PC-9 (cell line): ENCODE results near the gene APBB1IP. TPM values are rescaled to one million over a fixed set of nuclear protein-coding genes. Genes with fewer than 3 reads are reported as not detected.

Source experiments
- BruUV-seq: library from RNA; stranded (reverse); fragments of 400-500 nt; replicated peaks from 2 replicates; lab custom pipeline; 2021; lab: Mats Ljungman, UMichigan
- CTCF ChIA-PET: fragments of 300-600 bp; sonication (Branson Sonifier 250); formaldehyde crosslinking; loops from one replicate; lab custom pipeline; 2022; ENCODE audit warnings: antibody characterized with exemption; lab: Charles Lee
- POLR2A ChIA-PET: fragments of 300-600 bp; sonication (Branson Sonifier 250); formaldehyde crosslinking; loops from one replicate; lab custom pipeline; 2022; ENCODE audit warnings: antibody characterized with exemption; ENCODE audit not compliant: unreplicated experiment; lab: Charles Lee
- DNase-seq, 2 experiments: peaks; one replicate each; pipeline versions ENCODE4 v3.0.0 to v3.0.0-alpha.2; 2015 to 2022; ENCODE audit warnings: mixed read lengths in 1 of 2
- H2AFZ ChIP-seq: fragments of 200-600 bp; sonication (generic); 2 replicates; pipeline ENCODE4 v1.8.1; 2017; ENCODE audit warnings: antibody characterized with exemption
- H3F3A ChIP-seq: fragments of 200-600 bp; sonication (generic); 2 replicates; pipeline ENCODE4 v1.8.1; 2017; ENCODE audit warnings: antibody characterized with exemption, mild to moderate bottlenecking, low read depth; ENCODE audit not compliant: insufficient read depth
- H3K27ac ChIP-seq: fragments of 200-600 bp; sonication (generic); 2 replicates; pipeline ENCODE4 v1.6.1; 2016; ENCODE audit warnings: mixed run types
- H3K27me3 ChIP-seq: fragments of 200-600 bp; sonication (generic); 2 replicates; pipeline ENCODE4 v1.6.1; 2016; ENCODE audit warnings: low read depth, mixed run types; ENCODE audit not compliant: insufficient read depth
- H3K36me3 ChIP-seq: fragments of 200-600 bp; sonication (generic); 2 replicates; pipeline ENCODE4 v1.6.1; 2016; ENCODE audit warnings: low read depth, mixed run types
- H3K4me1 ChIP-seq: fragments of 200-600 bp; sonication (generic); replicated peaks from 2 replicates; pipeline ENCODE4 v1.6.1; 2016; ENCODE audit warnings: mixed run types; ENCODE audit not compliant: insufficient read depth
- H3K4me2 ChIP-seq: fragments of 200-600 bp; sonication (generic); 2 replicates; pipeline ENCODE4 v1.6.1; 2017; ENCODE audit warnings: mixed run types
- H3K4me3 ChIP-seq: fragments of 200-600 bp; sonication (generic); 2 replicates; pipeline ENCODE4 v1.6.1; 2016; ENCODE audit warnings: mixed run types
- H3K79me2 ChIP-seq: fragments of 200-600 bp; sonication (generic); 2 replicates; pipeline ENCODE4 v1.6.1; 2017; ENCODE audit warnings: low read depth, mixed run types
- H3K9me2 ChIP-seq: fragments of 200-600 bp; sonication (generic); 2 replicates; pipeline ENCODE4 v1.8.1; 2017; ENCODE audit warnings: mild to moderate bottlenecking; ENCODE audit not compliant: insufficient read depth
- H3K9me3 ChIP-seq: fragments of 200-600 bp; sonication (generic); 2 replicates; pipeline ENCODE4 v1.8.1; 2016; ENCODE audit warnings: low read depth; ENCODE audit not compliant: insufficient read depth
- H4K20me1 ChIP-seq: fragments of 200-600 bp; sonication (generic); 2 replicates; pipeline ENCODE4 v1.8.1; 2017; ENCODE audit not compliant: insufficient read depth
- CTCF ChIP-seq: fragments of 200-600 bp; sonication (generic); conservative IDR thresholded peaks from 2 replicates; pipeline ENCODE4 v1.6.1; 2017; ENCODE audit warnings: mixed run types, antibody characterized with exemption, mild to moderate bottlenecking, moderate library complexity
- EZH2 ChIP-seq: fragments of 200-600 bp; sonication (generic); IDR thresholded peaks from 2 replicates; pipeline ENCODE4 v1.8.0; 2017; ENCODE audit warnings: antibody characterized with exemption, low read depth
- intact Hi-C: fragments of 100-400 bp; cut with micrococcal nuclease; formaldehyde crosslinking; loops from one replicate; pipeline ENCODE4 v1.10.0; 2022; ENCODE audit not compliant: unreplicated experiment
- total RNA-seq: library from RNA; stranded (reverse); gene quantifications from 2 replicates; pipeline ENCODE4 v1.2.3, GENCODE V29; 2021

APBB1IP gene
- total RNA-seq, 1 experiment from 2014 or later, result not detected

- no peak for TF ChIP-seq EZH2
- no peak for TF ChIP-seq CTCF
- H3K36me3 ChIP-seq, result no peaks in the 10 kb centered on the region
- no peaks in the 10 kb centered on the region for H4K20me1 ChIP-seq
- H3K27ac ChIP-seq, result no peak overlapping the region
- H3F3A ChIP-seq, result no peaks in the 10 kb centered on the region
- H3K9me2 ChIP-seq, result no peaks in the 10 kb centered on the region
- H3K4me3 ChIP-seq, result no peak overlapping the region
- H3K4me2 ChIP-seq, result no peak overlapping the region
- H3K27me3 ChIP-seq, result peaks cover 19% of the 10 kb centered on the region
- CTCF ChIA-PET, result no interaction called here
- H3K9me3 ChIP-seq, result no peaks in the 10 kb centered on the region
- H2AFZ ChIP-seq, result no peak overlapping the region
- no TSS peak for BruUV-seq
- DNase-seq, result no peak
- no peaks in the 10 kb centered on the region for H3K4me1 ChIP-seq
- intact Hi-C loops, result no loop called here
- POLR2A ChIA-PET, result no interaction called here
- H3K79me2 ChIP-seq, result no peaks in the 10 kb centered on the region
Observed at GRCh38 chr10:26435852-26436251, 2.3 kb upstream of the APBB1IP start.

GRCh38 chr10:26436848-26437247 is 1.3 kb upstream of the APBB1IP start:
- POLR2A ChIA-PET, result interaction anchor here (0.6 kb wide), 1 partner anchor 302 kb away, joined by 3 read pairs; no protein-coding TSS in a partner anchor
- H3K4me1 ChIP-seq, result no peaks in the 10 kb centered on the region
- peaks cover 19% of the 10 kb centered on the region for H3K27me3 ChIP-seq
- intact Hi-C loops, result no loop called here
- H3K36me3 ChIP-seq, result no peaks in the 10 kb centered on the region
- no peak for DNase-seq
- H3K9me2 ChIP-seq, result no peaks in the 10 kb centered on the region
- CTCF ChIA-PET, result no interaction called here
- no peak for TF ChIP-seq EZH2
- TF ChIP-seq CTCF, result no peak
- no TSS peak for BruUV-seq
- H3K27ac ChIP-seq, result no peak overlapping the region
- H3K4me2 ChIP-seq, result no peak overlapping the region
- no peak overlapping the region for H3K4me3 ChIP-seq
- H3K9me3 ChIP-seq, result no peaks in the 10 kb centered on the region
- H3F3A ChIP-seq, result no peaks in the 10 kb centered on the region
- no peaks in the 10 kb centered on the region for H3K79me2 ChIP-seq
- no peaks in the 10 kb centered on the region for H4K20me1 ChIP-seq
- H2AFZ ChIP-seq, result no peak overlapping the region

GRCh38 chr10:26438534-26439341 is 597 bp downstream of the APBB1IP start:
- intact Hi-C loops, result no loop called here
- no TSS peak for BruUV-seq
- H3K9me2 ChIP-seq, result no peaks in the 10 kb centered on the region
- H3K36me3 ChIP-seq, result no peaks in the 10 kb centered on the region
- H3K4me1 ChIP-seq, result no peaks in the 10 kb centered on the region
- no peaks in the 10 kb centered on the region for H4K20me1 ChIP-seq
- POLR2A ChIA-PET, result no interaction called here
- no peak overlapping the region for H3K4me3 ChIP-seq
- TF ChIP-seq EZH2 (no peak), CTCF (no peak)
- H3K9me3 ChIP-seq, result no peaks in the 10 kb centered on the region
- no peak for DNase-seq
- no peak overlapping the region for H3K27ac ChIP-seq
- CTCF ChIA-PET, result no interaction called here
- H3K27me3 ChIP-seq, result peaks cover 19% of the 10 kb centered on the region
- H2AFZ ChIP-seq, result no peak overlapping the region
- H3K4me2 ChIP-seq, result no peak overlapping the region
- no peaks in the 10 kb centered on the region for H3F3A ChIP-seq
- no peaks in the 10 kb centered on the region for H3K79me2 ChIP-seq
